H1 (cell line): ENCODE data around the gene CACNA1C.

ENCODE experiments used
- CTBP2 ChIP-seq: IDR thresholded peaks from 2 replicates; pipeline ENCODE4 v1.7.0; 2011; ENCODE audit warnings: borderline replicate concordance, mild to moderate bottlenecking, moderate library complexity, mixed read lengths, low read length; ENCODE audit not compliant: insufficient read depth, insufficient read length
- JUND ChIP-seq: IDR thresholded peaks from 2 replicates; pipeline ENCODE4 v1.6.1; 2011; ENCODE audit warnings: mild to moderate bottlenecking, improper control_type of control experiment, low read length
- MAFK ChIP-seq: IDR thresholded peaks from 2 replicates; pipeline ENCODE4 v1.6.1; 2012; ENCODE audit warnings: low read depth, mild to moderate bottlenecking, improper control_type of control experiment, low read length
- POLR2AphosphoS5 ChIP-seq: IDR thresholded peaks from 2 replicates; pipeline ENCODE4 v1.6.1; 2011; ENCODE audit warnings: low read depth, low read length
- POU5F1 ChIP-seq: IDR thresholded peaks from 2 replicates; pipeline ENCODE4 v1.6.1; 2011; ENCODE audit warnings: low read depth, mild to moderate bottlenecking, low read length, moderate library complexity
- TEAD4 ChIP-seq: IDR thresholded peaks from 2 replicates; pipeline ENCODE4 v1.6.1; 2012; ENCODE audit warnings: low read depth, low read length, inconsistent platforms, mixed read lengths
- TF ChIP-seq, protein P1 (sequence below), 3 experiments: IDR thresholded peaks; 1 replicate in 2 of 3; 2 replicates in 1 of 3; pipeline versions ENCODE4 v1.5.1 to v1.6.1; 2011; ENCODE audit warnings: low read length in 3 of 3, mild to moderate bottlenecking in 3 of 3, inconsistent platforms in 2 of 3, low read depth in 1 of 3, moderate library complexity in 1 of 3; ENCODE audit not compliant: insufficient read depth in 1 of 3; ENCODE audit errors: control extremely low read depth in 1 of 3

DNA sequence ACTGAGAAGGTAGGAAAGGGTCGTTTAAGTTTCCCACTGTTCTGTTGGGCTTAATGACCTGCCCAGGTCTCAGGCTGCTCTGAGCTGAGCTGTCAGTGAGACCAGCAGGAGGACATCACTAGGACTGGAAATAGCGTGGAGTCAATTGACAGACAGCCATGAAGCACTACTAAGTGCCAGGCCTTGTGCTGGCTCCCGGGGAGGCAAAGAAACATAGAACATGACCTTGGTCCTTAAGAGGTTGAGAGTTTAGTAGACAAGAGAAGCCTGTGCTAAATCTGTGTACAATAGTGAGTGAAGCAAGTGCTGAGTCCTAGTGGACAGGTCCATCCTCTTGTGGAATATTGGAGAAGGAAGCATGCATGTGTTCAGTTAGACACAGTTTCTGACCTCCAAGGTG is 239.2 kb downstream of the CACNA1C start:
- TF ChIP-seq CTBP2 (no peak), MAFK (no peak), POU5F1 (no peak), JUND (no peak), TEAD4 (no peak), POLR2AphosphoS5 (no peak)
- TF ChIP-seq, protein P1, sequence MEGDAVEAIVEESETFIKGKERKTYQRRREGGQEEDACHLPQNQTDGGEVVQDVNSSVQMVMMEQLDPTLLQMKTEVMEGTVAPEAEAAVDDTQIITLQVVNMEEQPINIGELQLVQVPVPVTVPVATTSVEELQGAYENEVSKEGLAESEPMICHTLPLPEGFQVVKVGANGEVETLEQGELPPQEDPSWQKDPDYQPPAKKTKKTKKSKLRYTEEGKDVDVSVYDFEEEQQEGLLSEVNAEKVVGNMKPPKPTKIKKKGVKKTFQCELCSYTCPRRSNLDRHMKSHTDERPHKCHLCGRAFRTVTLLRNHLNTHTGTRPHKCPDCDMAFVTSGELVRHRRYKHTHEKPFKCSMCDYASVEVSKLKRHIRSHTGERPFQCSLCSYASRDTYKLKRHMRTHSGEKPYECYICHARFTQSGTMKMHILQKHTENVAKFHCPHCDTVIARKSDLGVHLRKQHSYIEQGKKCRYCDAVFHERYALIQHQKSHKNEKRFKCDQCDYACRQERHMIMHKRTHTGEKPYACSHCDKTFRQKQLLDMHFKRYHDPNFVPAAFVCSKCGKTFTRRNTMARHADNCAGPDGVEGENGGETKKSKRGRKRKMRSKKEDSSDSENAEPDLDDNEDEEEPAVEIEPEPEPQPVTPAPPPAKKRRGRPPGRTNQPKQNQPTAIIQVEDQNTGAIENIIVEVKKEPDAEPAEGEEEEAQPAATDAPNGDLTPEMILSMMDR (IDR thresholded peaks at IDR 0.05; ENCODE audit: control extremely low read depth in 1 of 3, insufficient read depth in 1 of 3, low read depth in 1 of 3, low read length in 3 of 3), result no peak
